Astrocyte (in vitro differentiated cells and primary cell): ENCODE measurements around the gene EFTUD2. TPM values are rescaled to one million over a fixed set of nuclear protein-coding genes. Genes with fewer than 3 reads are reported as not detected.

ENCODE experiments used
- DNase-seq: peaks from one replicate; pipeline ENCODE4 v3.0.0-alpha.2; 2010; ENCODE audit warnings: low read depth
- FAIRE-seq: peaks from 2 replicates; lab custom pipeline; 2011; peaks lifted over from hg19 to GRCh38; lab: Jason Lieb, UNC
- H2AFZ ChIP-seq: 2 replicates; pipeline ENCODE4 v1.6.0; 2012; ENCODE audit warnings: low read depth, low read length, inconsistent platforms
- H3K27ac ChIP-seq: 2 replicates; pipeline ENCODE4 v1.5.1; 2011; ENCODE audit warnings: low read depth, low read length, inconsistent platforms
- H3K27me3 ChIP-seq: 2 replicates; pipeline ENCODE4 v1.6.0; 2011; ENCODE audit warnings: low read length, inconsistent platforms; ENCODE audit not compliant: insufficient read depth
- H3K36me3 ChIP-seq: 2 replicates; pipeline ENCODE4 v1.5.1; 2011; ENCODE audit warnings: low read length, inconsistent platforms; ENCODE audit not compliant: insufficient read depth
- H3K4me1 ChIP-seq: 2 replicates; pipeline ENCODE4 v1.5.1; 2011; ENCODE audit warnings: low read length, inconsistent platforms; ENCODE audit not compliant: insufficient read depth
- H3K4me2 ChIP-seq: 2 replicates; pipeline ENCODE4 v1.6.0; 2012; ENCODE audit warnings: low read length, inconsistent platforms
- H3K4me3 ChIP-seq: 2 replicates; pipeline ENCODE4 v1.5.1; 2011; ENCODE audit warnings: low read depth, mild to moderate bottlenecking, low read length, inconsistent platforms; ENCODE audit not compliant: insufficient read depth
- H3K79me2 ChIP-seq: 2 replicates; pipeline ENCODE4 v1.6.0; 2012; ENCODE audit warnings: mild to moderate bottlenecking, low read length, inconsistent platforms; ENCODE audit not compliant: insufficient read depth
- H3K9ac ChIP-seq: 2 replicates; pipeline ENCODE4 v1.6.0; 2012; ENCODE audit warnings: mild to moderate bottlenecking, low read length, inconsistent platforms
- H3K9me3 ChIP-seq: 2 replicates; pipeline ENCODE4 v1.5.1; 2012; ENCODE audit warnings: low read depth, mild to moderate bottlenecking, low read length, inconsistent platforms; ENCODE audit not compliant: insufficient read depth
- H4K20me1 ChIP-seq: 2 replicates; pipeline ENCODE4 v1.6.0; 2012; ENCODE audit warnings: low read length, inconsistent platforms; ENCODE audit not compliant: insufficient read depth
- H3K27ac Mint-ChIP-seq: one replicate; pipeline ENCODE4 v1.8.0; 2021; ENCODE audit warnings: mild to moderate bottlenecking, mixed read lengths; ENCODE audit not compliant: unreplicated experiment
- H3K27me3 Mint-ChIP-seq: one replicate; pipeline ENCODE4 v1.8.0; 2021; ENCODE audit warnings: low read depth, mixed read lengths; ENCODE audit not compliant: unreplicated experiment
- H3K36me3 Mint-ChIP-seq: one replicate; pipeline ENCODE4 v1.8.0; 2021; ENCODE audit warnings: low read depth, mixed read lengths; ENCODE audit not compliant: unreplicated experiment
- H3K4me1 Mint-ChIP-seq: one replicate; pipeline ENCODE4 v1.8.0; 2021; ENCODE audit warnings: low read depth, mixed read lengths; ENCODE audit not compliant: unreplicated experiment
- H3K4me3 Mint-ChIP-seq: one replicate; pipeline ENCODE4 v1.8.0; 2021; ENCODE audit warnings: mild to moderate bottlenecking, moderate library complexity, mixed read lengths; ENCODE audit not compliant: unreplicated experiment
- H3K9me3 Mint-ChIP-seq: one replicate; pipeline ENCODE4 v1.8.0; 2021; ENCODE audit warnings: mild to moderate bottlenecking, mixed read lengths; ENCODE audit not compliant: unreplicated experiment
- EZH2 ChIP-seq: IDR thresholded peaks from 2 replicates; pipeline ENCODE4 v1.6.1; 2012; ENCODE audit warnings: mild to moderate bottlenecking, low read length, inconsistent platforms; ENCODE audit not compliant: insufficient read depth
- total RNA-seq: library from RNA; stranded (reverse); gene quantifications from 2 replicates; pipeline ENCODE4 v1.2.1, GENCODE V29; 2021
- TF ChIP-seq, protein P1 (sequence below): IDR thresholded peaks from 2 replicates; pipeline ENCODE4 v1.5.1; 2011; ENCODE audit warnings: low read depth, mild to moderate bottlenecking, inconsistent platforms, low read length, moderate library complexity; ENCODE audit not compliant: insufficient read depth

Gene EFTUD2
- total RNA-seq, 1 donor from 2014 or later = 129 TPM

- FAIRE-seq = no peak
- Mint-ChIP-seq H3K4me1 (peaks cover 33% of the 10 kb centered on the region), H3K4me3 (no peak overlapping the region), H3K27ac (no peak overlapping the region), H3K9me3 (peaks cover 4% of the 10 kb centered on the region), H3K27me3 (peaks cover 15% of the 10 kb centered on the region), H3K36me3 (peaks cover 6% of the 10 kb centered on the region)
- peak overlapping the region; percentile 35 for H3K27ac ChIP-seq
- H3K27me3 ChIP-seq = no peaks in the 10 kb centered on the region
- H3K36me3 ChIP-seq = no peaks in the 10 kb centered on the region
- no peak overlapping the region for H2AFZ ChIP-seq
- peaks cover 35% of the 10 kb centered on the region for H3K4me1 ChIP-seq
- no peaks in the 10 kb centered on the region for H3K9me3 ChIP-seq
- H4K20me1 ChIP-seq = no peaks in the 10 kb centered on the region
- no peaks in the 10 kb centered on the region for H3K79me2 ChIP-seq
- H3K4me3 ChIP-seq = no peak overlapping the region
- H3K4me2 ChIP-seq = peak overlapping the region; percentile 75
- H3K9ac ChIP-seq = no peak overlapping the region
- DNase-seq = peak; percentile 23
- TF ChIP-seq EZH2 = no peak
- TF ChIP-seq, protein P1, sequence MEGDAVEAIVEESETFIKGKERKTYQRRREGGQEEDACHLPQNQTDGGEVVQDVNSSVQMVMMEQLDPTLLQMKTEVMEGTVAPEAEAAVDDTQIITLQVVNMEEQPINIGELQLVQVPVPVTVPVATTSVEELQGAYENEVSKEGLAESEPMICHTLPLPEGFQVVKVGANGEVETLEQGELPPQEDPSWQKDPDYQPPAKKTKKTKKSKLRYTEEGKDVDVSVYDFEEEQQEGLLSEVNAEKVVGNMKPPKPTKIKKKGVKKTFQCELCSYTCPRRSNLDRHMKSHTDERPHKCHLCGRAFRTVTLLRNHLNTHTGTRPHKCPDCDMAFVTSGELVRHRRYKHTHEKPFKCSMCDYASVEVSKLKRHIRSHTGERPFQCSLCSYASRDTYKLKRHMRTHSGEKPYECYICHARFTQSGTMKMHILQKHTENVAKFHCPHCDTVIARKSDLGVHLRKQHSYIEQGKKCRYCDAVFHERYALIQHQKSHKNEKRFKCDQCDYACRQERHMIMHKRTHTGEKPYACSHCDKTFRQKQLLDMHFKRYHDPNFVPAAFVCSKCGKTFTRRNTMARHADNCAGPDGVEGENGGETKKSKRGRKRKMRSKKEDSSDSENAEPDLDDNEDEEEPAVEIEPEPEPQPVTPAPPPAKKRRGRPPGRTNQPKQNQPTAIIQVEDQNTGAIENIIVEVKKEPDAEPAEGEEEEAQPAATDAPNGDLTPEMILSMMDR = no peak
These were observed 7.8 kb upstream of the EFTUD2 start for GRCh38 chr17:44906763-44907728.

DNA sequence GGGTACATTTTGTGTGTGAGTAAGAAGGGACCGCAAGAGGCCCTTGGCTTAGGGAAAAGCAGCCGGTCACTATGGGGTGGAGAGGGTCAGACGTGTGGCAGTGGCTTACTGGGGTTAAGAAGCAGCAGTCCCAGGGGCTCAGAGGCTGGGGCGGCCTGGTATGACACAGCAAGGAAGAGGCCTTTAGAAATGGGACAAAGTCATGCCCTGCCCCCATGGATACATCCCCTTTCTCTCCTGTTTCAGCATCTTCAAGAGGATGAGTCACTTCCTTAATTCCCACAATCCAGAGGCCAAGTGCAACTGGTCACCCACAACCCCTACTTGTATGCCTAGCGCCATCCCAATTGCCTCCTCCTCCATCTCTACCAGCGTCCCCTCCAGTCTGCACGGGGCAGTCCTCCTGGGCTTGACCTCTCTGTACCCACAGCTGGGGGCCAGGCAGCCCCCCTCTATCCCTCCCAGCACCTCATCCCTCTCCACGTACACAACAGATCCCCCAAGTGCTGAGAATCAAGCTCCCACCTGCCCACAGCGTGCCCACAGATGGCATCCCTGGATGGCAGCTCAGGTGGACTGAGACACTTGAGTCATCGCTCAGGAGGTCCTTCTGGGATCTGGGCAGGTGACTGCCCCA lies 6.9 kb upstream of the EFTUD2 start:
- Histone ChIP-seq H3K79me2 (no peaks in the 10 kb centered on the region), H3K9me3 (no peaks in the 10 kb centered on the region), H3K27me3 (no peaks in the 10 kb centered on the region), H3K4me1 (peaks cover 45% of the 10 kb centered on the region), H3K36me3 (no peaks in the 10 kb centered on the region), H3K27ac (peak overlapping the region; percentile 74), H3K9ac (peak overlapping the region; percentile 71), H4K20me1 (no peaks in the 10 kb centered on the region), H3K4me2 (peak overlapping the region; percentile 75), H3K4me3 (peak overlapping the region; percentile 9), H2AFZ (peak overlapping the region; percentile 66)
- peak; percentile 94 for DNase-seq
- Mint-ChIP-seq H3K27me3 (peaks cover 8% of the 10 kb centered on the region), H3K4me1 (peaks cover 42% of the 10 kb centered on the region), H3K36me3 (peaks cover 9% of the 10 kb centered on the region), H3K4me3 (peak overlapping the region; percentile 24), H3K9me3 (peaks cover 4% of the 10 kb centered on the region), H3K27ac (peak overlapping the region; percentile 89)
- FAIRE-seq = peak; percentile 95
- TF ChIP-seq, protein P1 = no peak
- TF ChIP-seq EZH2 = no peak
